Bronchial epithelial cell (primary cell): ENCODE data around the gene ADD3. TPM values are rescaled to one million over a fixed set of nuclear protein-coding genes. Genes with fewer than 3 reads are reported as not detected.

ENCODE experiments used
- DNase-seq: peaks from one replicate; pipeline ENCODE4 v3.0.0-alpha.2; 2010; ENCODE audit warnings: low read depth
- FAIRE-seq: peaks from 2 replicates; lab custom pipeline; 2011; peaks lifted over from hg19 to GRCh38; lab: Jason Lieb, UNC
- H3K27me3 ChIP-seq: 2 replicates; pipeline ENCODE4 v1.5.1; 2011; ENCODE audit warnings: low read length; ENCODE audit not compliant: control insufficient read depth, insufficient read depth
- H3K36me3 ChIP-seq: 2 replicates; pipeline ENCODE4 v1.5.1; 2011; ENCODE audit warnings: low read length; ENCODE audit not compliant: control insufficient read depth, insufficient read depth
- H3K4me3 ChIP-seq: 2 replicates; pipeline ENCODE4 v1.5.1; 2011; ENCODE audit warnings: mild to moderate bottlenecking, low read depth, low read length, control low read depth
- total RNA-seq: library from RNA; depleted of rRNA; stranded (reverse); fragments of >200 nt; gene quantifications from 2 replicates; pipeline ENCODE4 v1.2.1, GENCODE V29; 2014
- TF ChIP-seq, protein P1 (sequence below): IDR thresholded peaks from 2 replicates; pipeline ENCODE4 v1.5.1; 2011; ENCODE audit warnings: mild to moderate bottlenecking, moderate library complexity, low read length, control low read depth, inconsistent platforms; ENCODE audit not compliant: insufficient read depth, severe bottlenecking

ADD3 gene
- total RNA-seq, 1 donor from 2014 or later = 39.5 TPM

DNA sequence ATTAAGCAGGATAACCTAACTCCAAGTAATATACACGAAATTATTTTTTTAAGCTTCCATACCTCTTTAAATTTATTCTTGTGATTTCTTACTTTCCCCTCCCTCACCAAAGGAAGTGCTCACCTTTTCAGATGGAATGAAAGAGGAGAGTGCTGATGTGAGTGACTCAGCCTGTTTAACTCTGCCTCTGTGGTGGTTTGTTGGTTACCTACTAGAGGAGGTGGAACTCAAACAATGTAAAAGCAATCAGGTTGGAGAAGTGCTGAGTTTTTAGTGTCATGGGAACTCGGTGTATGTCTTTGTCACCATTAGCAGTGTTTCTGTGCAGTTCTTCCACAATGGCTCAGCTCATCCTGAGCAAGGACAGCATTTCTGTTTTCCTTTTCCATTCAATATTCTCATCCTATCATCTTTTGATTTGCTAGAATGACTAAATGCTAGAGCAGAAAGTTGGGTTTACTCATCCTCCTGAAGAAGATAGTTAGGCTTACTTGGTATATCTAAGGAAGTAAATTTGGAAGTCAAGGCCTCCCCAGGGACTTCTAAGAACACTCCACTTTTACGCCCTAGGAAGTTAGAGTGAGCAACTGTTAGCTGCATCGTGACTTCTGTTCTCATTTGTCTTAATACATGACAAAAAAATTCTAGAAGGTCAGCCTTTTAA lies 6.0 kb downstream of the ADD3 start:
- TF ChIP-seq, protein P1, sequence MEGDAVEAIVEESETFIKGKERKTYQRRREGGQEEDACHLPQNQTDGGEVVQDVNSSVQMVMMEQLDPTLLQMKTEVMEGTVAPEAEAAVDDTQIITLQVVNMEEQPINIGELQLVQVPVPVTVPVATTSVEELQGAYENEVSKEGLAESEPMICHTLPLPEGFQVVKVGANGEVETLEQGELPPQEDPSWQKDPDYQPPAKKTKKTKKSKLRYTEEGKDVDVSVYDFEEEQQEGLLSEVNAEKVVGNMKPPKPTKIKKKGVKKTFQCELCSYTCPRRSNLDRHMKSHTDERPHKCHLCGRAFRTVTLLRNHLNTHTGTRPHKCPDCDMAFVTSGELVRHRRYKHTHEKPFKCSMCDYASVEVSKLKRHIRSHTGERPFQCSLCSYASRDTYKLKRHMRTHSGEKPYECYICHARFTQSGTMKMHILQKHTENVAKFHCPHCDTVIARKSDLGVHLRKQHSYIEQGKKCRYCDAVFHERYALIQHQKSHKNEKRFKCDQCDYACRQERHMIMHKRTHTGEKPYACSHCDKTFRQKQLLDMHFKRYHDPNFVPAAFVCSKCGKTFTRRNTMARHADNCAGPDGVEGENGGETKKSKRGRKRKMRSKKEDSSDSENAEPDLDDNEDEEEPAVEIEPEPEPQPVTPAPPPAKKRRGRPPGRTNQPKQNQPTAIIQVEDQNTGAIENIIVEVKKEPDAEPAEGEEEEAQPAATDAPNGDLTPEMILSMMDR = no peak
- no peak overlapping the region for H3K4me3 ChIP-seq
- no peak for FAIRE-seq
- H3K36me3 ChIP-seq = no peaks in the 10 kb centered on the region
- H3K27me3 ChIP-seq = no peaks in the 10 kb centered on the region
- DNase-seq = peak; percentile 71

GRCh38 chr10:110016039-110016438 lies 8.3 kb downstream of the ADD3 start:
- Histone ChIP-seq H3K36me3 (no peaks in the 10 kb centered on the region), H3K27me3 (no peaks in the 10 kb centered on the region), H3K4me3 (no peak overlapping the region)
- FAIRE-seq (no peak), DNase-seq (peak; percentile 30)
- TF ChIP-seq, protein P1 = peak; percentile 31

DNA sequence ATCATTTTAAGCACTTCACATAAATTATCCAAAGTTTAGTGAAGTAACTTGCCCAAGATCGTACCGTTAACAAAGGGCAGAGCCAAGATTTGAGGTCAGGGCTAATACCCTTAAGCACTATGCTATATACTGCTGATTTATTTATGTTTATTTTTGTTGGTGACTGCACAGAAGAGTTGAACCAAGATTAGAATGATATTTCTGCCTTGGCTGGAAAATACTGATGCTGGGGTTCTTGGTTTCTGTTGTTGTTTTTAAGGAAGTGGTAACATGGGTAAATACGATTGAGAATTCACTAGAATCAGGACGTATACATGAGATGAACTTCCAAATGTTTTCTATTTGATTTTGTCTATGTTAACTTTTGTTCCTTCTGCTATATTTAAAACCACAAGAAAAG lies 9.3 kb downstream of the ADD3 start:
- TF ChIP-seq, protein P1 = no peak
- H3K27me3 ChIP-seq = no peaks in the 10 kb centered on the region
- FAIRE-seq (no peak), DNase-seq (no peak)
- H3K4me3 ChIP-seq = no peak overlapping the region
- no peaks in the 10 kb centered on the region for H3K36me3 ChIP-seq

GRCh38 chr10:110017907-110018306 lies 10.1 kb downstream of the ADD3 start:
- TF ChIP-seq, protein P1 = no peak
- Histone ChIP-seq H3K27me3 (no peaks in the 10 kb centered on the region), H3K4me3 (no peak overlapping the region), H3K36me3 (no peaks in the 10 kb centered on the region)
- FAIRE-seq = no peak
- no peak for DNase-seq

GRCh38 chr10:110020265-110020664 lies 12.5 kb downstream of the ADD3 start:
- no peak for FAIRE-seq

More at GRCh38 chr10:110020265-110020664, 12.5 kb downstream of the ADD3 start:
- DNase-seq = no peak
- TF ChIP-seq, protein P1 = no peak
- H3K36me3 ChIP-seq = no peaks in the 10 kb centered on the region
- H3K4me3 ChIP-seq = no peak overlapping the region
- no peaks in the 10 kb centered on the region for H3K27me3 ChIP-seq
